Stimulated activated CD8-positive, alpha-beta memory T cell treated with anti-CD3 and anti-CD28 coated beads, Interleukin-7, amount 100 ng/mL, for 4 hours (primary cell): ENCODE data around the gene TMEM117.
"Not testable (repeated sequence)": the region's sequence is repeated elsewhere in the genome, so short reads cannot be mapped to it uniquely, and the experiment has no call there.

Source experiments
- DNase-seq, 2 donors: peaks; one replicate each; pipeline ENCODE4 v3.0.0-alpha.2; 2020; ENCODE audit warnings: low read depth in 2 of 2

The TMEM117 gene

DNA sequence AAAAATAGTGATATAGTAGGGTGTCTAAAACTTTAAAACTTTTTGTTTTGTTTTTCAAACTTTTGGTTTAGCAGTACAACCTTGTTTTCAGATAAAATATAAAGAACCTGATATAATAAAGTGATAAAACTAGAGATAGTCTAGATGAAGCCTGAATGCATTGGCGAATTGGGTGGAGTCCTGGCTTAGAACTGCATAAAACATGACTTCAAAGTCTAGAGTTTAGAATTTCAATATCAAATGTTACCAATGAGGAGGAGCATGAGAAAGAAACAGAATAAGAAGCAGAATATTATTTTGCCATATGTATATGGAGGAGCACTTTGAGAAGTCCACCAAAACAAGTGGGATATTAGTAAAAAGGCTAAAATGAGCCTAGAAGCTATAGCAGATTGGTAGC lies 263.6 kb downstream of the TMEM117 start:
- DNase-seq = no peak

GRCh38 chr12:44100264-44100663 lies 264.4 kb downstream of the TMEM117 start:
- DNase-seq = no peak

- no peak for DNase-seq
Measured at GRCh38 chr12:44101475-44101874, 265.6 kb downstream of the TMEM117 start.

- DNase-seq = no peak
Measured at GRCh38 chr12:44114906-44115305, 279.0 kb downstream of the TMEM117 start.

- DNase-seq = no peak
Measured at GRCh38 chr12:44117337-44117736, 281.5 kb downstream of the TMEM117 start.

DNA sequence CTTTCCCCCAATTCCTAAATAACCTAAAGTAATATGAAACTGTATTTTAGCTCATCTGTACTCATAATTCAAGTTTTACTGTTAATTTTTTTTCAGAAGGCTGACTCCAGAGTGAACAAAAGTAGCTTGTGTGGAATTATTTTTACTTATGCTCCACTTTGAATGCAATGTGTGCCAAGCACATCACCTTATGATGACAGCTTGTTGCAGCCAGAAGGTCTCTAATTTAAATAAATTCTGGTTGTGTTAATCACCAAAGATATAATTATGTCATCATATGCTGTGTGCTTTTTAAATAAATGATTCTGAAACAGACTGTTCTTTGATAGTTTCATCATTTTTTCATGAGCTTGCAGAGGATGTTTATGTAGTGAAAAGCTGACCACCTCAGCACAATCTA lies 283.1 kb downstream of the TMEM117 start:
- DNase-seq = no peak

GRCh38 chr12:44126806-44127205 lies 290.9 kb downstream of the TMEM117 start:
- DNase-seq = no peak

- no peak for DNase-seq
Measured at GRCh38 chr12:44127966-44128710, 292.3 kb downstream of the TMEM117 start.

DNA sequence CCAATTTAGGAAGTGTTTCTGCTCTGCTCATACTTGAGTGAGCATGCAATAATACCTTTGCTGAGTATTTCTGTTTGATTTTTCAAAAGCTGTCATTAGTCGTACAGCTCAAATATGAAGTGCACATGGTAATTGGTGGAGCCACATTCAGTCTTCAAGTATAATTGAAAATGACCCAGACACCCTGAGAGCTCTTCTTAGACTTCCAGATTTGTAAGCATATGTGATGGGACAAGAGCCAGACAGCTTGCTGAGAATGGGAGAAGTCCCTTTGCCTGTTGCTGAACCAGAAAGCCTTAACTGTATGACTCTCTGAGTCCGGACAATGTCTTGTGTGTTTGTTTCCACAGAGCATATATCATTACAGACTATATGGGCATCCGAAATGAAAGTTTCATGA lies 307.3 kb downstream of the TMEM117 start:
- no peak for DNase-seq

- no peak for DNase-seq
Measured at GRCh38 chr12:44148936-44149335, 313.1 kb downstream of the TMEM117 start.

DNA sequence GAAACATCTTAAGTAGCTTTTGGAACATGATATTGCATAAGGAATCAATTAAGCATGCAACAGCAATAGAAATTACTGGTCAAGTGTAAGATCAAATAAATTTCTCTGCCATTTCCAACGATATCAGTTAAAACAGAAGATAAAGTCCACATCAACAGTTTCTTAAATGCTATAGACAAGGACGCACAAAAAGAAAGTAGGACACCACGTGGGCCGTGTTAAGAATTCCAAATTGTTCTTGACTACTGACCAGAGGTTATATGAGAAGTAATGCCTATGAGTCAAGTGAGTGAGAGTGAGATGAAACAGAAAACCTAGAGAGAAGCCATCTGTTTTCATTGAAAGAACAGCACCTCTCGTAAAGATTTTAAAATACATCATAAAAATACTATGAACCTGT lies 318.2 kb downstream of the TMEM117 start:
- no peak for DNase-seq

GRCh38 chr12:44155358-44155757 lies 319.5 kb downstream of the TMEM117 start:
- DNase-seq = no peak

DNA sequence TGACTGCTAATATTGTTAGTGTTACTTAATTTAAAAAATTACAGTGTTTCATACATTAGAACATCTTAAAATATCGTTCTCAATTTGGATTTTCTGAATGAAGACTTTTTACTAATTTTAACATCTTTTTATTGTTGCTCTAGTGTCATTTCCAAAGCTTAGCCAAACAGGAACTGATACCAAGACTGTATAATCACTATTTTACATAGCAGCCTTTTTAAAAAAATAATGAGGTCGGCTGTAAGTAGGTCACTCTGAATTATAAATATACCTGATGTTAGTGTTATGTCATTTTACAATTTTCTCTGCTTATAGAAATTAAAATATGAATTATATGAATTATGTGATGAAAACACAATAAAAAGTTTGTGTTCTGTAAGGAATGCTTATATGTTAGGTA lies 321.5 kb downstream of the TMEM117 start:
- DNase-seq = no peak

GRCh38 chr12:44158746-44159145 lies 322.9 kb downstream of the TMEM117 start:
- no peak for DNase-seq

- no peak for DNase-seq
Measured at GRCh38 chr12:44159216-44159615, 323.3 kb downstream of the TMEM117 start.

DNA sequence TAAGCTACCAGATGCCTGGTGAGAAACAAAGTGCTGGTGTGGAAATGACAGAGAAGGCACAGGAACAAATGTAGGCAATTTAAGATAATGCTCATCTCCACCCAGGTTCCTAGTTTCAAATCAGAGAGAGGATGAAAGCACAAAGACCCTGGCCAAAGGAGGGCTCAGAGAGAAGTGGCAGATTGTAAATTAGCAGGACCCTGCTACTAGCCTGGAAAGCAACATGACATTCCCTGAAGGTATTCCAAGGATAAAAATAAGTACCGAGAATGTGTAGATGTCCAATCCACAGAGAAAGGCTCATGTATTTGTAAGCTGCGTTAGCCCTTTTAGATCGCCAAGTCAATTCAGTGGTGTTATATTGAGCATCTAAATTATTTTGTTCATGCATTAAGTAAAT lies 324.0 kb downstream of the TMEM117 start:
- DNase-seq = no peak

DNA sequence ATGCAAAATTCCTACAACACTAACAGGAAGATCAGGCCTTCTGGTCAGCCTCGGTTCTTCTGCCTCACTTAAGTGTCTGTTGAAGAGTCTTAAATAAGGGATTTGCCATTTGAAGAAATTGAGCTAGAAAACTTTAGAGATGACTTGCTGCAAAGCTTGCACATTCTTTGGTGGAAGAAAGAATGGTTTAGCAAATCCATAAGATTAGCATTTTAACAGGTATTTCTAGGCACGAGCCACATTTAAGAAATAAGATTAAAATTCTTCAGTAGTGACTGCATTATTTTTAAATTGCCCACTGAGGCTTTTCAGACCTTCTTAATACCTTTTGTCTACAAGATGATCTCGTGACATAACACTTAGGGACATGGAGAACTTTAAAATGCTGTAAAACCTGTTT lies 327.1 kb downstream of the TMEM117 start:
- DNase-seq = no peak

GRCh38 chr12:44174053-44174452 lies 338.2 kb downstream of the TMEM117 start:
- no peak for DNase-seq

- no peak for DNase-seq
Measured at GRCh38 chr12:44184499-44185206, 348.8 kb downstream of the TMEM117 start.

DNA sequence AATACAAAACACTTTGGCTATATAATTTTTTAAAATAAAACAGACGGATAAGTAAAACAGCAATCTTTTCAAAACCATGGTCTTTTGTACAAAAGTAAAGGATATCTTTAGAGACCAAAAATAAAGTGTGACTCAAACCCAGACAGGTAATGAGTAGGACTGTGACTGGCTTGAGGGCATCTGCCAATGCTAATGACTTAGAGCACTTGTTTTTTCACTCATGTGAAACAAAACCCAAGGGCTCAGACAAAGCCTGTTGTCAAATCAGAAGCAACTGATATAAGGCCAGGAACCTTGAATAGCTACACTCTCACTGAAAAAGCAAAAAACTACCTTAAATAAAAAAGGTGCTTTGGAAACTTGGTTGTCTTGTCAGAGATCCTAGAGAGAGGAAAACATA lies 357.4 kb downstream of the TMEM117 start:
- DNase-seq = no peak

DNA sequence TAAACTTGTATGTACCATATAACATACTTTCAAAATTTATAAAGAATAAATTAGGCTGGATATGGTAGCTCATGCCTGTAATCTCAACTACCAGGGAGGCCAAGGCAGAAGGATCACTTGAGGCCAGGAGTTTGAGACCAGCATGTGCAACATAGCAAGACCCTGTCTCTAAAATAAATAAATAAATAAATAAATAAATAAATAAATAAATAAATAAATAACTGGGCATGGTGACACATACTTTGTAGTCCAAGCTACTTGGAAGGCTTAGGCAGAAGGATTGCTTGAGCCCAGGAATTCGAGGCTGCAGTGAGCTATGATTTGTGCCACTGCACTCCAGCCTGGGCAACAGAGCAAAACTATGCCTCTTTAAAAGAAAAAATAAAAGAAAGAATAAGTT lies 359.8 kb downstream of the TMEM117 start:
- DNase-seq = not testable (repeated sequence)

DNA sequence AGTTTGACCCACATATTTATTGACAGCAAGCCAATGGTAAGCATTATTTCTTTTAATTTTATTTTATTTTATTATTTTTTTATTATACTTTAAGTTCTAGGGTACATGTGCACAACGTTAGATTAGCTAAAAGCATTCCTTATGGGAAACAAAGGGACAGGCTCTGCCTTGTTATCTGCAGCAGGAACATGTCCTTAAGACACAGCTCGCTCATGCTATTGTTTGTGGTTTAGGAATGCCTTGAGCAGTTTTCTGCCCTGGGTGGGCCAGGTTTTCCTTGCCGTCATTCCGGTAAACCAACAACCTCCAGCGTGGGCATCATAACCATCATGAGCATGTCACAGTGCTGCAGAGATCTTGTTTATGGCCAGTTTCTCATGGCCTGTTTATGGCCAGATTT lies 370.2 kb downstream of the TMEM117 start:
- no peak for DNase-seq

- DNase-seq = no peak
Measured at GRCh38 chr12:44217146-44217883, 381.4 kb downstream of the TMEM117 start.
